HG02642 (cell line): ENCODE results near the gene DDR1.

Source experiments
- ATAC-seq: cut with Tn5 transposase; IDR thresholded peaks from one replicate; pipeline ENCODE4 v1.9.1; 2021; ENCODE audit warnings: mild to moderate bottlenecking; ENCODE audit not compliant: unreplicated experiment, poor library complexity

DDR1 gene

GRCh38 chr6:30883685-30884520, at the start of gene DDR1:
DDR1 (plus strand) TSS chr6:30884519; CDS start chr6:30888730, 4,211 bp downstream.
- peak; percentile 43 for ATAC-seq

GRCh38 chr6:30834646-30835045, 49.7 kb upstream of the DDR1 start:
- no peak for ATAC-seq

GRCh38 chr6:30835576-30835975, 48.7 kb upstream of the DDR1 start:
- no peak for ATAC-seq

GRCh38 chr6:30836431-30836866, 47.9 kb upstream of the DDR1 start:
- ATAC-seq: no peak

- ATAC-seq: no peak
Observed at GRCh38 chr6:30836957-30837356, 47.4 kb upstream of the DDR1 start.

- ATAC-seq: no peak
Observed at GRCh38 chr6:30837432-30837831, 46.9 kb upstream of the DDR1 start.

GRCh38 chr6:30837870-30838269, 46.4 kb upstream of the DDR1 start:
- no peak for ATAC-seq

GRCh38 chr6:30839671-30840070, 44.6 kb upstream of the DDR1 start:
- ATAC-seq: no peak

GRCh38 chr6:30840084-30840934, 44.0 kb upstream of the DDR1 start:
- ATAC-seq: no peak

GRCh38 chr6:30840935-30841643, 43.2 kb upstream of the DDR1 start:
- ATAC-seq: no peak

- ATAC-seq: no peak
Observed at GRCh38 chr6:30841644-30842504, 42.4 kb upstream of the DDR1 start.

GRCh38 chr6:30842754-30843610, 41.3 kb upstream of the DDR1 start:
- ATAC-seq: no peak

- ATAC-seq: no peak
Observed at GRCh38 chr6:30843611-30843998, 40.7 kb upstream of the DDR1 start.

- ATAC-seq: no peak
Observed at GRCh38 chr6:30844118-30844535, 40.2 kb upstream of the DDR1 start.

GRCh38 chr6:30845183-30845582, 39.1 kb upstream of the DDR1 start:
- no peak for ATAC-seq

GRCh38 chr6:30847421-30847970, 36.8 kb upstream of the DDR1 start:
- ATAC-seq: no peak

- ATAC-seq: no peak
Observed at GRCh38 chr6:30847971-30848436, 36.3 kb upstream of the DDR1 start.

GRCh38 chr6:30849903-30850651, 34.2 kb upstream of the DDR1 start:
- no peak for ATAC-seq
